CD14-positive monocyte (primary cell): Measurements from ENCODE around the gene LTV1. TPM values are rescaled to one million over a fixed set of nuclear protein-coding genes. Genes with fewer than 3 reads are reported as not detected.
A peak's percentile ranks its signal among the peaks of the same experiment; 100 is the strongest.
"Not testable (repeated sequence)": the region's sequence is repeated elsewhere in the genome, so short reads cannot be mapped to it uniquely, and the experiment has no call there.

ENCODE experiments used
- DNase-seq, 3 donors: peaks; one replicate each; pipeline ENCODE4 v3.0.0-alpha.2; 2011 to 2022
- H2AFZ ChIP-seq: 2 replicates; pipeline ENCODE4 v1.6.0; 2012; ENCODE audit warnings: mild to moderate bottlenecking, low read depth, low read length, inconsistent platforms; ENCODE audit not compliant: insufficient read depth, poor library complexity, severe bottlenecking
- H3K27ac ChIP-seq, 2 donors: 1 replicate in 1 of 2; 2 replicates in 1 of 2; pipeline ENCODE4 v1.5.1; 2012 to 2013; ENCODE audit warnings: low read length in 2 of 2, control low read depth in 1 of 2, inconsistent platforms in 1 of 2, low read depth in 1 of 2, mild to moderate bottlenecking in 1 of 2
- H3K27me3 ChIP-seq, 2 donors: one replicate each; pipeline versions ENCODE4 v1.6.0 to v1.6.1; 2011 to 2013; ENCODE audit warnings: low read length in 2 of 2; ENCODE audit not compliant: control insufficient read depth in 2 of 2, insufficient read depth in 2 of 2
- H3K36me3 ChIP-seq, 2 donors: replicated peaks in 1 of 2; 1 replicate in 1 of 2; 2 replicates in 1 of 2; pipeline versions ENCODE4 v1.5.1 to v1.6.1; 2012 to 2013; ENCODE audit warnings: low read length in 2 of 2, control low read depth in 1 of 2, inconsistent platforms in 1 of 2, mild to moderate bottlenecking in 1 of 2; ENCODE audit not compliant: insufficient read depth in 2 of 2, control insufficient read depth in 1 of 2
- H3K4me1 ChIP-seq, 2 donors: 1 replicate in 1 of 2; 2 replicates in 1 of 2; pipeline versions ENCODE4 v1.5.1 to v1.6.1; 2012 to 2013; ENCODE audit warnings: low read length in 2 of 2, control low read depth in 1 of 2, inconsistent platforms in 1 of 2, mild to moderate bottlenecking in 1 of 2, moderate library complexity in 1 of 2; ENCODE audit not compliant: insufficient read depth in 2 of 2, control insufficient read depth in 1 of 2
- H3K4me2 ChIP-seq: replicated peaks from 2 replicates; pipeline ENCODE3; 2012; ENCODE audit warnings: low read length, moderate library complexity, mild to moderate bottlenecking; ENCODE audit not compliant: poor library complexity, severe bottlenecking; ENCODE audit errors: extremely low read depth
- H3K4me3 ChIP-seq, 3 experiments: fragments of 200-600 bp in 1 of 3; sonication (generic) in 1 of 3; replicated peaks in 1 of 3; 1 replicate in 2 of 3; 2 replicates in 1 of 3; pipeline ENCODE4 v1.5.1; 2011 to 2013; ENCODE audit warnings: low read length in 3 of 3, mild to moderate bottlenecking in 3 of 3, control low read depth in 2 of 3, low read depth in 2 of 3, inconsistent platforms in 1 of 3, moderate library complexity in 1 of 3
- H3K79me2 ChIP-seq: 2 replicates; pipeline ENCODE4 v1.6.0; 2012; ENCODE audit warnings: mild to moderate bottlenecking, control low read depth, inconsistent platforms, low read length, moderate library complexity; ENCODE audit not compliant: insufficient read depth
- H3K9ac ChIP-seq: 2 replicates; pipeline ENCODE4 v1.6.0; 2017; ENCODE audit warnings: low read length, mild to moderate bottlenecking; ENCODE audit not compliant: insufficient read depth, poor library complexity, severe bottlenecking
- H3K9me3 ChIP-seq, 2 donors: replicated peaks in 1 of 2; 1 replicate in 1 of 2; 2 replicates in 1 of 2; pipeline versions ENCODE4 v1.5.1 to v1.6.1; 2012 to 2013; ENCODE audit warnings: low read length in 2 of 2, control low read depth in 1 of 2; ENCODE audit not compliant: control insufficient read depth in 1 of 2, insufficient read depth in 1 of 2
- H4K20me1 ChIP-seq: 2 replicates; pipeline ENCODE4 v1.6.0; 2012; ENCODE audit warnings: mild to moderate bottlenecking, low read length, control low read depth, moderate library complexity; ENCODE audit not compliant: insufficient read depth
- H3K27ac Mint-ChIP-seq, 7 donors: one replicate each; pipeline ENCODE4 v1.8.0; 2020; ENCODE audit warnings: mild to moderate bottlenecking in 7 of 7, mixed read lengths in 7 of 7, moderate library complexity in 6 of 7, inconsistent platforms in 2 of 7
- H3K27me3 Mint-ChIP-seq, 3 donors: one replicate each; pipeline ENCODE4 v1.8.0; 2021 to 2022; ENCODE audit warnings: low read depth in 3 of 3, mild to moderate bottlenecking in 3 of 3, mixed read lengths in 3 of 3, moderate library complexity in 3 of 3, inconsistent platforms in 1 of 3
- H3K36me3 Mint-ChIP-seq, 2 donors: one replicate each; pipeline ENCODE4 v1.8.0; 2020; ENCODE audit warnings: mixed read lengths in 2 of 2, inconsistent platforms in 1 of 2, mild to moderate bottlenecking in 1 of 2
- H3K4me1 Mint-ChIP-seq: one replicate; pipeline ENCODE4 v1.8.0; 2020; ENCODE audit warnings: mild to moderate bottlenecking, mixed read lengths
- H3K4me3 Mint-ChIP-seq, 2 donors: one replicate each; pipeline ENCODE4 v1.8.0; 2020; ENCODE audit warnings: mild to moderate bottlenecking in 2 of 2, mixed read lengths in 2 of 2, moderate library complexity in 1 of 2
- H3K9me3 Mint-ChIP-seq, 7 donors: one replicate each; pipeline ENCODE4 v1.8.0; 2020 to 2022; ENCODE audit warnings: mixed read lengths in 7 of 7, mild to moderate bottlenecking in 6 of 7, moderate library complexity in 6 of 7, inconsistent platforms in 2 of 7
- WGBS: methylation state at CpG from one replicate; pipeline ENCODE4 v1.1.5; 2013; ENCODE audit warnings: missing lambda C conversion rate; ENCODE audit not compliant: insufficient coverage; 5-methylcytosine and 5-hydroxymethylcytosine counted together
- intact Hi-C, 2 donors: fragments of 100-400 bp; cut with micrococcal nuclease; formaldehyde crosslinking; loops; one replicate each; pipeline versions ENCODE4 v1.15.0 to v1.15.1; 2023
- polyA plus RNA-seq, 3 donors: library from polyadenylated mRNA; depleted of rRNA in 1 of 3; unstranded in 2 of 3; stranded (reverse) in 1 of 3; fragments of 300-500 nt in 2 of 3; fragments of >200 nt in 1 of 3; fragmentation: Illumina TruSeq in 2 of 3; gene quantifications; 1 replicate in 2 of 3; 2 replicates in 1 of 3; pipeline ENCODE4 v1.2.3, GENCODE V29; 2012 to 2021
- TF ChIP-seq, protein P1 (sequence below): fragments of 200-600 bp; IDR thresholded peaks from one replicate; pipeline ENCODE4 v1.8.0; 2022; ENCODE audit warnings: antibody characterized with exemption, mild to moderate bottlenecking

The LTV1 gene
- polyA plus RNA-seq, 3 donors = 10.5 to 15.4 (median 11.6) TPM

DNA sequence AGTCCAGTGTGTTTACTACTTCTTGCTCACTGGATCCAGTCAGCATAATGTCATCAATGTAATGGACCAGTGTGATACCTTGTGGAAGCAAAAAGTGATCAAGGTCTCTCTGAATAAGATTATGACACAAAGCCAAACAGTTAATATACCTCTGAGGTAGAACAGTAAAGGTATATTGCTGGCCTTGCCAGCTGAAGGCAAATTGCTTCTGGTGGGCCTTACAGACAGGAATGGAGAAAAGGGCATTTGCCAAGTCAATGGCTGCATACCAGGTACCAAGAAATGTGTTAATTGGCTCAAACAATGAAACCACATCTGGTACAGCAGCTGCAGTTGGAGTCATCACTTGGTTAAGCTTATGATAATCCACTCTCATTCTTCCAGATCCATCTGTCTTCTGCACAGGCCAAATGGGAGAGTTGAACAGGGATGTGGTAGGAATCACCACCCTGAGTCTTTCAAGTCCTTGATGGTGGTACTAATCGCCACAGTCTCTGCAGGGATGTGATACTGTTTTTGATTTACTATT lies 28.1 kb downstream of the LTV1 start:
- Mint-ChIP-seq H3K4me1 (peaks cover 12% of the 10 kb centered on the region), H3K27ac (peak overlapping the region in 1 of 7 donors; percentile 34), H3K9me3 (peaks cover 6 to 21% (median 16%) of the 10 kb centered on the region in 7 donors), H3K36me3 (peaks cover 1 to 12% of the 10 kb centered on the region in 2 donors)
- H3K4me3 ChIP-seq, H3K4me1 ChIP-seq, H3K36me3 ChIP-seq, DNase-seq, intact Hi-C loops, H3K27me3 Mint-ChIP-seq, H3K27ac ChIP-seq, H3K9me3 ChIP-seq, H2AFZ ChIP-seq, H3K4me3 Mint-ChIP-seq, H4K20me1 ChIP-seq, H3K9ac ChIP-seq, H3K27me3 ChIP-seq, H3K4me2 ChIP-seq, H3K79me2 ChIP-seq: not testable (repeated sequence)
- WGBS = no CpG with 5 or more reads among the region's 1 CpG

DNA sequence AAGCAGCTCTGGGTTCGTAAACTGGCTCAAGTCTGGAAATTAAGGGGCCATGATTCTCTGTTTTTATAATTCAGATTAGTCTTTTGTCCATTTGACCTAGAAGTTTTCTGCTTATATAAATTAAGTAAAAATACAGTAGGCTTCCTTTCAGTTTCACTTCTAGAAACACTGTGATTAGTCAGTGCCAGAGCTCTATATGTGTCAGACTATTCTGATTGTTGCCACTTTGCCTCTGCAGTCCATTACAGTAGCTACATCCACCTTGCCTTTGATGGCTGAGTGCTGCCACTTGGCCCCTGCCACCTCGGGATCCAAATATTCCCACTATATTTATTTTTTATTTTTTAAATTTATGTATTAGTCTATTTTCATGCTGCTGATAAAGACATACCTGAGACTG lies 29.1 kb downstream of the LTV1 start:
- Histone ChIP-seq H3K27me3 (no peaks in the 10 kb centered on the region), H2AFZ (peak overlapping the region; percentile 50), H3K27ac (peak overlapping the region in 1 of 2 donors; percentile 58), H3K4me2 (no peak overlapping the region), H3K4me3 (no peak overlapping the region), H4K20me1 (no peaks in the 10 kb centered on the region), H3K79me2 (no peaks in the 10 kb centered on the region), H3K9me3 (peaks cover 0 to 10% of the 10 kb centered on the region in 2 donors), H3K4me1 (no peaks in the 10 kb centered on the region), H3K36me3 (no peaks in the 10 kb centered on the region), H3K9ac (no peak overlapping the region)
- Mint-ChIP-seq H3K4me3 (no peak overlapping the region), H3K4me1 (peaks cover 12% of the 10 kb centered on the region), H3K9me3 (peaks cover 6 to 21% (median 16%) of the 10 kb centered on the region in 7 donors), H3K27ac (peak overlapping the region in 3 of 7 donors; percentile 34 to 76 (median 69)), H3K27me3 (no peaks in the 10 kb centered on the region), H3K36me3 (peaks cover 0 to 12% of the 10 kb centered on the region in 2 donors)
- intact Hi-C loops = no loop called here
- WGBS = no CpG with 5 or more reads among the region's 2 CpGs
- TF ChIP-seq, protein P1, sequence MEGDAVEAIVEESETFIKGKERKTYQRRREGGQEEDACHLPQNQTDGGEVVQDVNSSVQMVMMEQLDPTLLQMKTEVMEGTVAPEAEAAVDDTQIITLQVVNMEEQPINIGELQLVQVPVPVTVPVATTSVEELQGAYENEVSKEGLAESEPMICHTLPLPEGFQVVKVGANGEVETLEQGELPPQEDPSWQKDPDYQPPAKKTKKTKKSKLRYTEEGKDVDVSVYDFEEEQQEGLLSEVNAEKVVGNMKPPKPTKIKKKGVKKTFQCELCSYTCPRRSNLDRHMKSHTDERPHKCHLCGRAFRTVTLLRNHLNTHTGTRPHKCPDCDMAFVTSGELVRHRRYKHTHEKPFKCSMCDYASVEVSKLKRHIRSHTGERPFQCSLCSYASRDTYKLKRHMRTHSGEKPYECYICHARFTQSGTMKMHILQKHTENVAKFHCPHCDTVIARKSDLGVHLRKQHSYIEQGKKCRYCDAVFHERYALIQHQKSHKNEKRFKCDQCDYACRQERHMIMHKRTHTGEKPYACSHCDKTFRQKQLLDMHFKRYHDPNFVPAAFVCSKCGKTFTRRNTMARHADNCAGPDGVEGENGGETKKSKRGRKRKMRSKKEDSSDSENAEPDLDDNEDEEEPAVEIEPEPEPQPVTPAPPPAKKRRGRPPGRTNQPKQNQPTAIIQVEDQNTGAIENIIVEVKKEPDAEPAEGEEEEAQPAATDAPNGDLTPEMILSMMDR = no peak
- peak in 2 of 3 donors; percentile 5 to 10 for DNase-seq

DNA sequence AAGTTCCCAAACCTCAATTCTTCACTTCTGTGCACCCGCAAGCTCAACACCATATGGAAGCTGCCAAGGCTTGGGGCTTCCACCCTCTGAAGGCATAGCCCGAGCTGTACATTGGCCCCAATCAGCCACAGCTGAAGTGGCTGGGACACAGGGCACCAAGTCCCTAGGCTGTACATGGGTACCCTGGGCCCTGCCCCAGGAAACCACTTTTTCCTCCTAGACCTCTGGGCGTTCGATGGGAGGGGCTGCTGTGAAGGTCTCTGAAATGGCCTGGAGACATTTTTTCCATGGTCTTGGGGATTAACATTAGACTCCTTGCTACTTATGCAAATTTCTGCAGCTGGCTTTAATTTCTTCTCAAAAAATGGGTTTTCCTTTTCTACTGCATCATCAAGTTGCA lies 30.5 kb downstream of the LTV1 start:
- Mint-ChIP-seq H3K9me3 (peaks cover 6 to 26% (median 21%) of the 10 kb centered on the region in 7 donors), H3K4me1 (peaks cover 12% of the 10 kb centered on the region), H3K27ac (peak overlapping the region in 1 of 7 donors; percentile 64)
- DNase-seq, H4K20me1 ChIP-seq, H3K9ac ChIP-seq, intact Hi-C loops, H3K4me2 ChIP-seq, H3K27me3 ChIP-seq, H3K4me3 ChIP-seq, H3K36me3 Mint-ChIP-seq, H3K27ac ChIP-seq, H3K36me3 ChIP-seq, H3K4me3 Mint-ChIP-seq, H3K4me1 ChIP-seq, H3K79me2 ChIP-seq, H2AFZ ChIP-seq, H3K27me3 Mint-ChIP-seq: not testable (repeated sequence)
- whole genome bisulfite sequencing = 90% methylated on average over 4 of the region's 4 CpGs
- peaks cover 6 to 14% of the 10 kb centered on the region in 2 donors for H3K9me3 ChIP-seq

DNA sequence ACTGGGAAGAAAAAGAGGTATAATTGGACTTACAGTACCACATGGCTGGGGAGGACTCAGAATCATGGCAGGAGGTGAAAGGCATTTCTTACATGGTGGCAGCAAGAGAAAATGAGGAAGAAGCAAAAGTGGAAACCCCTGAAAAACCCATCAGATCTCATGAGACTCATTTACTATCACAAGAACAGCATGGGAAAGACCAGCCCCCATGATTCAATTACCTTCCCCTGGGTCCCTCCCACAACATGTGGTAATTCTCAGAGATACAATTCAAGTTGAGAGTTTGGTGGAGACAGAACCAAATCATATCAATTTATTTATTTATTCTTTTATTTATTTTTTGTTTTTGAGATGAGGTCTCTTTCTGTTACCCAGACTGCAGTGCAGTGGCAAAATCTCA lies 31.4 kb downstream of the LTV1 start:
- peaks cover 12% of the 10 kb centered on the region for H3K4me1 Mint-ChIP-seq
- H3K4me3 Mint-ChIP-seq, intact Hi-C loops, H3K27ac ChIP-seq, H4K20me1 ChIP-seq, H3K36me3 ChIP-seq, H3K4me1 ChIP-seq, H3K9ac ChIP-seq, H2AFZ ChIP-seq, H3K79me2 ChIP-seq, H3K36me3 Mint-ChIP-seq, H3K27me3 ChIP-seq, H3K4me2 ChIP-seq, H3K4me3 ChIP-seq, H3K27me3 Mint-ChIP-seq, H3K27ac Mint-ChIP-seq: not testable (repeated sequence)
- peak in 1 of 3 donors; percentile 16 for DNase-seq
- peaks cover 6 to 14% of the 10 kb centered on the region in 2 donors for H3K9me3 ChIP-seq
- H3K9me3 Mint-ChIP-seq = peaks cover 6 to 27% (median 24%) of the 10 kb centered on the region in 7 donors
